HG03064 (cell line): Measurements from ENCODE around the gene CACNA1C.

ENCODE experiments used
- ATAC-seq: cut with Tn5 transposase; IDR thresholded peaks from one replicate; pipeline ENCODE4 v1.9.1; 2021; ENCODE audit warnings: low read depth; ENCODE audit not compliant: unreplicated experiment

The CACNA1C gene

DNA sequence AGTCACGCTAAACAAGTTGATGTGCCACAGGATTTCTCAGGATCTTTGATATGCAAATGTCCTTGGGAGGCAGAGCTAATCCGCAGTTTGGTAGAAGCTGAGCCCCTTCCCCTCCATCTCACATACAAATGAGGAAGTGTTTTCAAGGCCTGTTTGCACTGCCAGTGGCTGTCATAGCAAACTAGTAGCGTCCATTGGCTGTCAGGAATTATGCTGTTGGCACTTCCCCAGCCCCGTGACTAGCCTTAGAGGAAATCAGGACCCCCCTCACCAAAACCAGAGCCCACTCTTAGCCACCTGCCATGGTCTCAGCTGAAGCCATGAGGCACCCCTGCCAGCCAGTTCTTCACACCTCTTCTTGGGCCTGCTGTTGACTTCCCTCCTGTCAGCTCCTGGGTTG, 253.9 kb downstream of the CACNA1C start:
- no peak for ATAC-seq

DNA sequence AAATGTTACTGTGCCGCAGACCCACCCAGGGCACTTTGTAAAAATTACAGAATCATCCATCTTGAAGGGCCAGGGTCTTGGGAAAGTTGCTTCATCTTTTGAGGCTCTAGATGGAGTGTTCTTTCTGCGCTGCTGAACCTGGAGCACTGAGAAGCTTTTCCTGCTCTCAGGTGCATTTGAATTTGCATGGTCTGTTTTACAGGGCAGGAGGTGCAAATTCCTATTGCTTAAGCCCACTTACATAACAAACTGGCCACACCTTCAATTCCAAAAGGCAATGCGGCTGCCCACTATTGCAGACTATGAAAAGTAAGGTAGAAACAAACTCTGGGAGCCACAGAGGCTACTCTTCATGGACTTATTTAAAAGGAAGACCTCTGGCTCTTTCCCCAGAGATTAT, 254.8 kb downstream of the CACNA1C start:
- ATAC-seq: no peak

- no peak for ATAC-seq
Observed at GRCh38 chr12:2309647-2310046, 256.9 kb downstream of the CACNA1C start.

GRCh38 chr12:2311020-2311778, 258.4 kb downstream of the CACNA1C start:
- no peak for ATAC-seq

DNA sequence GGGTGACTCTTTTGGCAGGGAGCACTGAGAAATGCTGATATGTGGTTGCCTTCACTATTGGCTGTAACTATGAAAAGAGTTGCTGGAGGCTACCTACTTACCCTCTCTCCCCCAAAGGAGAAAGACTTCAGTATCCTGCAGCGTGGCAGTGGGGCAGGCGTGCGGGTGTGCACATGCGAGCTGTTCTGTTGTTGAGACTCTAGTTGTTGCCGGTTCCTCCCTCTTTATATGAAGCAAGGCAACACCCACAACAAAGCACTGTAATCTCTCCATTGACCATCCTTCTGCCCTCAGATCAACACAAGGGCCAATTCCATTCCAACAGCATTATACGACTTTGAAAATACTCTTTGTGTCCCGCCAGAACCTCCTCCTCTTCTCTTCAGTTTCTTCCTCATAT, 259.4 kb downstream of the CACNA1C start:
- no peak for ATAC-seq

GRCh38 chr12:2312770-2313169, 260.0 kb downstream of the CACNA1C start:
- no peak for ATAC-seq

DNA sequence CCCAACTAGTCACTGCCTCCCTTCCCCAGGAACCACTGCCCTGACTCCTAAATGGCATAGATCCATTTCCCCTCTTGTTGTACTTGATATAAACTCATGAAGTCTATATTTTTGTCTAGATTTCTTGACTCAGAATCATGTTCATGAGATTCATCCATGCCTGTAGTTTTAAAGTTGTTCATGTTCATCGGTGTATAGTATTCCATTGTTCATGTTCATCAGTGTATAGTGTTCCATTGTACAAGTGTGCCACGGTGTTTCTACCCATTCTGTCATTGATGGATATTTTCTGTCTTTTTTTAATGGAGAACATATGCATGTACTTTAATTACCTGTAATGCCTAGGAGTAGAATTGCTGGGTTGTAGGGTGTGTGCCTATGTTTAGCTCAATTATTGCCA, 261.7 kb downstream of the CACNA1C start:
- ATAC-seq: no peak

GRCh38 chr12:2317772-2318171, 265.0 kb downstream of the CACNA1C start:
- ATAC-seq: no peak

GRCh38 chr12:2318286-2318685, 265.5 kb downstream of the CACNA1C start:
- no peak for ATAC-seq

DNA sequence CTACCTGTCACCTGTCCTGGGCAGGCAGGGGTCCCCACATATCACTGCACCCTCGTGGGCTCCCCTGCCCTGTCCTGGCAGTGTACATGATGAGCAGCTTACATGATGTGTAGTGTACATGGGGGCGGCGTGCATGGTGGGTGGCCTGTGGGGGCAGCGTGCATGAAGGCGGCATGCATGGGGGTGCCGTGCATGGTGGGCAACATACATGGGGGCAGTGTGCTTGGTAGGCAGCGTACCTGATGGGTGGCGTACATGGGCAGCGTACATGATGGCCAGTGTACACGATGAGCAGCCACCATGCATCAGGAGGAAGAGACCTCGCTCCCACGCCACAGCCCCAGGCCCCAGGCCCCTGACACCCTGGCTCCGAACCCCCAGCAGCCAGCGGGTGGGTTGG, 266.3 kb downstream of the CACNA1C start:
- no peak for ATAC-seq

GRCh38 chr12:2319737-2320506, 267.1 kb downstream of the CACNA1C start:
- ATAC-seq: no peak

- no peak for ATAC-seq
Observed at GRCh38 chr12:2320841-2321240, 268.1 kb downstream of the CACNA1C start.

DNA sequence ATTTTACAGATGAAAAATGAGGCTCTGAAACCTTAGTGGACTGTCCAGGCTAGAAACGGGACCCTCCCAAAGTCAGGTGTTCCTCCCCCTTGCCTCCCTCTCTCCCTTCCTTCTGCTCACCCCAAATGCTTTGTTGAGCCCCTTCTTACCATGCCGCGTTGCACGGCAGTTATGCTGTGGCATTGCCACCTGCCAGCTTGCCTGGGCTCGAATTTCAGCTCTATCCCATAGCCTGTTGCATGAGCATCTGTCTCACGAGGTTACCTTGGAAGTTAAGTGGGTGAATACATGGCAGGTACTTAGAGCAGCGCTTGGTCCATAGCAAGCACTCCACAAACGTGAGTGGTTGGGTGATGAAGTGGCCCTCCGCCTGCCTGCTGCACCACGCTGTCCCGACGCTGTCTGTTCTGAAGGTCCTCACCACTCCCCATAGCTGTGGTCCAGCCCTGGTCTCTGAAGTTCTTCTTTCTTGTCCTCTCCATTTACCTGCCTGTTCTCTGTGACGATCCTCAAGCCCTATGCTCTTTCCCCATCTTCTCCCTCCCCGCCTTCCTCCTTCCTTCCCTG, 269.9 kb downstream of the CACNA1C start:
- no peak for ATAC-seq

DNA sequence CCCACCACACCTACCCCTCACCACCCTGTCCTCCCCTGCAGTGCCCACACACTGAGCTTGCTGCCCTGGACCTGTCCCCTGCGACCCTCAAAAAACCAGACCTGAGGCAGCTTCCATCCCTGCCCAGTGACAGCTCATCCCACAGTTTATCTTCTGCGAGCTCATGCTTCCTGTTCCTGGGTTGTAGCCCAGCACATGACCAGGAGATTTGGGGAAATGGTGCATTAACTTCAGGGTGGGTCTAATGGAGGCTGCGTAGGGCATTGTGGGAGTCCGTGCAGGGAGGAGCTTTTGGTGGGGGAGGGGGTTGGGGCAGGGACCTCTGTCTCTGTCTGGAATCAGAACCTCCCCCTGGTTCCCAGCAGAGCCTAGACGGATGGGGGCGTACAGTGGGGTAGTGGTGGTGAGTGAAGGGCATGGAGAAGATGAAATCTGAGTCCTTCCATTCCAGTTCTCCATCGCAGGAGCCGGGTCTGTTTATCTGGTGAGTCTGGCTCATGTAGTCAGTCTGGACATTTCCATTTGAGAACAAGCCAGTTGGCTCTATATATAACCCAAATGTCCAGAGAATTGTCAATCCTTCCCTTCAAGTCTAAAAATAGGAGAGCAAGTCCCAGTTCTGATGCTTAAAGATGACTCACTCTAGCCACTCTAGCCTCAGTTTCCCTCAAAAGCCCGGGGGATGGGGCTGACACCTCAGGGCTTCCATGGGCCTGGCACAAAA, 270.9 kb downstream of the CACNA1C start:
- no peak for ATAC-seq

DNA sequence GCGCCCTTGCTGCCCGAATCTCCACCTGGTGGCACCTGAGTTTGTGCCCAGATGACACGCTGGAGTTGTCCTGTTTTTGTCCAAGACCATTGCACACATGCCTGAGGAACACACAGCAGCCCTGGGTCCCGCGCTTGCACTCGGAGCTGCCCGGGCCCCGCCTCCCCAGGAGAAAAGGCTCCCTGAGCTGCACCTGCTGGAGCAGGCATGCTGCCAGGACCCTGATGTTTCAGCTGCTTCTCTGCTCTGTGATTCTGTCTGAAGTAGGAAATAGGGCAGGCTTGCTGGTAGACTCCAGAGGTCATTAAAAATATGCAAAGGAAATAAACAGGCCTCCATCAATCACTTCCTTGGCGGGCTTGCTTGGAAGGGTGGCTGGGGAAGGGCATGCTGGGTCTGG, 271.6 kb downstream of the CACNA1C start:
- no peak for ATAC-seq

DNA sequence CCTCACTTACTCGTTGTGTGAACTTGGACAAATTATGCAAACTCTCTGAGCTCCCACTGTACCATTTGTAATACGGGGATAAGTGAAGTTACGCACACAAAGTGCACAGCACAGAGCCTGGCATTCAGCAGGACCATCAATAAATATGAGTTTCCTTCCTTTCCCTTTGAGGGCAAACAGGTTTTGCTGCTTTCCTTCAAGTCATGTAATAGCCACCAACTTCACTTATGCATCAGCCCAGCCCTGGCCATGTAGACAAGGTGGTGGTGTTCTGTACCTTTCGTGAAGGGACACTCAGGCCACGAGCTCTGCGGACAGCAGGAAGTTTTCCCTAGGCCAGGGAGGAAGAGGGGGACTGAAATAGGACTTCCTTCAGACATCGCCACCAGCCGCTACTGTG, 272.7 kb downstream of the CACNA1C start:
- ATAC-seq: no peak

- ATAC-seq: no peak
Observed at GRCh38 chr12:2326470-2326869, 273.7 kb downstream of the CACNA1C start.

- no peak for ATAC-seq
Observed at GRCh38 chr12:2328661-2329060, 275.9 kb downstream of the CACNA1C start.

DNA sequence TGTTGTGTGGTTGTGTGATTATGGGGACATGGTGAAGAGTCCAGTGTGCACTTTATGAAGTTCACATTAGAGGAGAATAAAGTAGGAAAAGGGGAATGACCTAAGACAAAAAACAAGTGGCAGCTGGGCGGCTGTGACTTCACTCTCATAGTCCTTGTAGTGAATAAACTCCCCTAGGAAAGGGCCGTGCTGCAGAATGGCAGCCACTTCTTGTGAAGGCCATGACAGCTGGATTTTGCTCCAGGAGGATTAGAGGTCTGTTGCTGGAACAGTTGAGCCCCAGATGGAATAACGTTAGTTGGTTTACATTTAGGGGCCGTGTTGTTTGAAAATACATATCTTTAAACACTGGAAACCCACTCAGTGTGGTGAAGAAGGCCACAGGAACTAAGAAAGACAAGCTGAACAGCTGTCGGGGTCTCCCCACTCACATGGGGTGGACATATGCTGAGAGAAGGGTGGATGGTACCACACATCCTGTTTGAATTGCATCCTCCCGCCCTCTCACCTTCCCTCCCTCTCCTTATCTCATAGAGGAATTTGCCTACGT, 276.9 kb downstream of the CACNA1C start:
- no peak for ATAC-seq

DNA sequence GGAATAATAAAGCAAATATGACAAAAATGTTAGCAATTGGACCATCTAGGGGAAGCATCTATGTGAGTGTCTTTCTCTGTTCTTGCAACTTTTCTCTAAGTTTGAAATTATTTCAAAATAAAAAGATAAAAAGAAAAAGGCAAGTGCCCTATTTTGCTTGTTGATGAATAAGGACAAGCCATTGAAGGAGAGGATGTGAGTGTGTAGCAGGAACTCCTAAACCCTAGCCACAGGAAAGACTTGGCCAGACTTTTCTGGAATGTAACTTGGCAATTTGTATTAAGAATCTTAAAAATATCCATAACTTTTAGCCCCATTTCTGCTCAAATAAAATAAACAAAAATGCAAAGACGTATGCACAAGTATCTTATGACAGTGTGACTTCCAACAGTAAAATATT, 279.4 kb downstream of the CACNA1C start:
- ATAC-seq: no peak

GRCh38 chr12:2332947-2333346, 280.2 kb downstream of the CACNA1C start:
- ATAC-seq: no peak
